Stomach (tissue), 9 donors: ENCODE measurements around the gene CSNK2A1. TPM values are rescaled to one million over a fixed set of nuclear protein-coding genes. Genes with fewer than 3 reads are reported as not detected.

Source experiments
- DNase-seq, 2 donors: peaks; one replicate each; pipeline versions ENCODE4 v3.0.0 to v3.0.0-alpha.2; 2013 to 2019
- H3K27ac ChIP-seq, 5 donors: fragments of 200-600 bp in 4 of 5; sonication (generic) in 4 of 5; one replicate each; pipeline ENCODE4 v1.5.1; 2013 to 2019; ENCODE audit warnings: mild to moderate bottlenecking in 1 of 5, moderate library complexity in 1 of 5
- H3K27me3 ChIP-seq, 3 donors: fragments of 200-600 bp; sonication (generic); one replicate each; pipeline ENCODE4 v1.5.1; 2017 to 2019; ENCODE audit warnings: mixed run types in 1 of 3
- H3K36me3 ChIP-seq, 4 donors: fragments of 200-600 bp; sonication (generic); 1 replicate in 3 of 4; 2 replicates in 1 of 4; pipeline ENCODE4 v1.5.1; 2016 to 2019
- H3K4me1 ChIP-seq, 4 donors: fragments of 200-600 bp; sonication (generic); one replicate each; pipeline ENCODE4 v1.5.1; 2016 to 2019
- H3K4me3 ChIP-seq, 4 donors: fragments of 200-600 bp; sonication (generic) in 3 of 4; one replicate each; pipeline ENCODE4 v1.5.1; 2016 to 2019; ENCODE audit warnings: mild to moderate bottlenecking in 1 of 4
- H3K9me3 ChIP-seq, 4 donors: fragments of 200-600 bp; sonication (generic); one replicate each; pipeline ENCODE4 v1.5.1; 2016 to 2019
- CTCF ChIP-seq, 7 experiments: fragments of 450-650 bp in 4 of 7; fragments of 200-600 bp in 3 of 7; sonication (generic) in 3 of 7; IDR thresholded peaks; one replicate each; pipeline ENCODE4 v1.5.1; 2016 to 2019; ENCODE audit warnings: antibody characterized with exemption in 7 of 7, control low read depth in 2 of 7, mild to moderate bottlenecking in 1 of 7
- EP300 ChIP-seq: sonication (generic); formaldehyde crosslinking; IDR thresholded peaks from one replicate; pipeline ENCODE4 v1.6.1; 2017; ENCODE audit warnings: antibody characterized with exemption
- POLR2A ChIP-seq, 4 donors: fragments of 450-650 bp; IDR thresholded peaks; one replicate each; pipeline ENCODE4 v1.6.1; 2016; ENCODE audit warnings: antibody characterized with exemption in 4 of 4, control low read depth in 2 of 4, mild to moderate bottlenecking in 1 of 4, moderate library complexity in 1 of 4
- POLR2AphosphoS5 ChIP-seq, 3 donors: sonication (generic); formaldehyde crosslinking; IDR thresholded peaks; one replicate each; pipeline ENCODE4 v1.6.1; 2016; ENCODE audit warnings: antibody characterized with exemption in 3 of 3
- WGBS, 5 donors: extraction: QIAGEN DNeasy Blood & Tissue Kit in 3 of 5; methylation state at CpG; one replicate each; pipeline versions ENCODE4 v1.1.5 to v1.1.7; 2013 to 2018; 5-methylcytosine and 5-hydroxymethylcytosine counted together
- intact Hi-C: fragments of 100-400 bp; cut with DNase I; formaldehyde crosslinking; loops from one replicate; pipeline ENCODE4 v1.15.1; 2023; ENCODE audit warnings: low total_unique reads
- polyA plus RNA-seq, 3 donors: library from polyadenylated mRNA; stranded (reverse); fragments of 200-250 nt; gene quantifications; one replicate each; pipeline ENCODE4 v1.2.3, GENCODE V29; 2013
- total RNA-seq, 5 donors: library from RNA; depleted of rRNA; stranded (reverse); fragments of >200 nt; gene quantifications; one replicate each; pipeline versions ENCODE4 v1.1.0 to v1.2.3, GENCODE V29; 2014 to 2016
- donor health status: healthy with polysubstance abuse.
- donor health status: Bipolar disorder and iron deficiency.
- donor health status: healthy.

CSNK2A1 gene
- total and polyA plus RNA-seq, 8 donors = 22.6 to 164 (median 37.3) TPM

- H3K9me3 ChIP-seq = no peaks in the 10 kb centered on the region
- TF ChIP-seq POLR2A (IDR thresholded peaks at IDR 0.05) (no peak), POLR2AphosphoS5 (IDR thresholded peaks at IDR 0.05) (no peak), EP300 (no peak), CTCF (IDR thresholded peaks at IDR 0.05) (no peak)
- DNase-seq = peak in 1 of 2 donors; percentile 45
- peaks cover 0 to 58% (median 16%) of the 10 kb centered on the region in 3 donors for H3K27me3 ChIP-seq
- intact Hi-C loops = no loop called here
- peaks cover 10 to 21% (median 13%) of the 10 kb centered on the region in 4 donors for H3K4me1 ChIP-seq
- no peak overlapping the region for H3K4me3 ChIP-seq
- 38 to 54% (median 43%) methylated on average over 15 of the region's 15 CpGs for WGBS, 5 donors
- H3K27ac ChIP-seq = no peak overlapping the region
- no peaks in the 10 kb centered on the region for H3K36me3 ChIP-seq
These were observed 30.8 kb upstream of the CSNK2A1 start for GRCh38 chr20:574297-574942.

- intact Hi-C loops = no loop called here
- peaks cover 2 to 65% (median 21%) of the 10 kb centered on the region in 3 donors for H3K27me3 ChIP-seq
- WGBS, 5 donors = 66 to 70% (median 69%) methylated on average over 12 of the region's 12 CpGs
- peaks cover 10 to 21% (median 14%) of the 10 kb centered on the region in 4 donors for H3K4me1 ChIP-seq
- H3K9me3 ChIP-seq = no peaks in the 10 kb centered on the region
- no peak for DNase-seq
- TF ChIP-seq CTCF (IDR thresholded peaks at IDR 0.05) (no peak), POLR2AphosphoS5 (IDR thresholded peaks at IDR 0.05) (no peak)
- no peak overlapping the region for H3K4me3 ChIP-seq
- H3K27ac ChIP-seq = no peak overlapping the region
- H3K36me3 ChIP-seq = no peaks in the 10 kb centered on the region
These were observed 30.1 kb upstream of the CSNK2A1 start for GRCh38 chr20:573414-574296.

DNA sequence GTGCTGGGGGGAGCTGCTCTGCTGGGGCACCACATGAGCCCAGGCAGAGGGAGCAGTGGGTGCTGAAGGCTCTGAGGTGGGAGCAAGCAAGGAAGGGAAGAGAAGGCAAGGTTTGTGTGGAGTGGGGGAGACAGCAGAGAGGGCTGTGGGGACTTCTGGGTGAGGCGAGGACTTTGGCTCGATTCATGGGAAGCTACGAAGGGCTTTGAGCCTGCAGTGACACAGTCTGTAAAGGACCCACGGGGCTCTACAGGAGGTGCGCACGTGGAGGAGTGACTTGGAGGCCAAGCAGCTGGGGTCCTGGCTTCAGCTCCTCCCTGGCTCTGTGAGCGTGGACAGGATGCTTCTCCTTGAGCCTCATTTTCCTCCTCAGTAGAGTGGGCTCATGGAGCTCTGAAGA is 29.1 kb upstream of the CSNK2A1 start:
- H3K4me1 ChIP-seq = peaks cover 10 to 21% (median 16%) of the 10 kb centered on the region in 4 donors
- H3K27ac ChIP-seq = no peak overlapping the region
- no peaks in the 10 kb centered on the region for H3K36me3 ChIP-seq
- no peaks in the 10 kb centered on the region for H3K9me3 ChIP-seq
- H3K4me3 ChIP-seq = no peak overlapping the region
- peaks cover 3 to 75% (median 30%) of the 10 kb centered on the region in 3 donors for H3K27me3 ChIP-seq
- no peak for DNase-seq
- intact Hi-C loops = no loop called here
- TF ChIP-seq EP300 = no peak
- WGBS, 5 donors = 37 to 65% (median 49%) methylated on average over 7 of the region's 7 CpGs

GRCh38 chr20:571754-572441 is 28.3 kb upstream of the CSNK2A1 start:
- DNase-seq = peak; percentile 51 to 87
- no peaks in the 10 kb centered on the region for H3K9me3 ChIP-seq
- peaks cover 3 to 83% (median 38%) of the 10 kb centered on the region in 3 donors for H3K27me3 ChIP-seq
- peak overlapping the region in 3 of 5 donors; percentile 7 to 29 (median 20) for H3K27ac ChIP-seq
- peaks cover 10 to 21% (median 16%) of the 10 kb centered on the region in 4 donors for H3K4me1 ChIP-seq
- H3K36me3 ChIP-seq = no peaks in the 10 kb centered on the region
- intact Hi-C loops = no loop called here
- peak overlapping the region in 2 of 4 donors; percentile 2 to 16 for H3K4me3 ChIP-seq
- 8 to 21% (median 15%) methylated on average over 19 to 24 of the region's 24 CpGs for WGBS, 5 donors
- TF ChIP-seq EP300 (no peak), POLR2A (IDR thresholded peaks at IDR 0.05) (no peak), CTCF (IDR thresholded peaks at IDR 0.05) (no peak), POLR2AphosphoS5 (IDR thresholded peaks at IDR 0.05) (peak in 1 of 3 donors; percentile 5)
